ENCODE results near the gene RNPS1. TPM values are rescaled to one million over a fixed set of nuclear protein-coding genes. Genes with fewer than 3 reads are reported as not detected.
A peak's percentile ranks its signal among the peaks of the same experiment; 100 is the strongest.

The RNPS1 gene
- total and polyA plus RNA-seq, 9 of the 15 experiments (the other 6 are each of a cell fraction or from before 2014, with no cell fraction given), result 44.9 to 338 (median 202) TPM

GRCh38 chr16:2232094-2232990 lies 35.6 kb downstream of the RNPS1 start:
- Histone ChIP-seq H2AFZ (ENCODE audit: low read depth, low read length) (no peak overlapping the region), H3K36me3 (ENCODE audit: control insufficient read depth, insufficient read depth, low read length) (peaks cover 84% of the 10 kb centered on the region; the same call in 2 of the 3 replicates), H3K4me2 (ENCODE audit: insufficient read depth, low read length) (no peak overlapping the region), H3K4me1 (replicated peaks in 1 of 2; ENCODE audit: control insufficient read depth in 2 of 2, insufficient read depth in 2 of 2, low read length in 2 of 2) (peaks cover 0 to 60% of the 10 kb centered on the region in 2 experiments; a peak in 2 of 5 replicates), H3K9ac (ENCODE audit: insufficient read depth in 1 of 2, low read depth in 2 of 2, low read length in 2 of 2) (peak overlapping the region in 1 of 2 experiments; percentile 35; a peak in 1 of 4 replicates), H3K79me2 (ENCODE audit: control insufficient read depth, insufficient read depth, low read length) (peaks cover 14% of the 10 kb centered on the region), H3K9me1 (ENCODE audit: control insufficient read depth, insufficient read depth, low read length) (no peaks in the 10 kb centered on the region), H3K27ac (ENCODE audit: extremely low read depth, low read depth, low read length) (no peak overlapping the region), H3K9me3 (replicated peaks; ENCODE audit: control insufficient read depth, insufficient read depth, low read depth, low read length) (no peaks in the 10 kb centered on the region), H3K4me3 (no peak overlapping the region), H4K20me1 (replicated peaks; ENCODE audit: control insufficient read depth, insufficient read depth, low read length) (no peaks in the 10 kb centered on the region), H3K27me3 (ENCODE audit: control insufficient read depth in 2 of 2, insufficient read depth in 2 of 2, low read length in 2 of 2) (no peaks in the 10 kb centered on the region)
- ATAC-seq (no peak), FAIRE-seq (no peak), DNase-seq (ENCODE audit: extremely low read depth in 1 of 4, low spot score in 3 of 4) (no peak)
- ChIA-PET CTCF (ENCODE audit: low intra/inter-chr PET ratio) (no interaction called here), POLR2A (interaction anchor here (0.5 to 3.7 kb wide), 8 partner anchors 9 to 405 kb away, joined by 3 to 29 read pairs (median 3); partner anchors contain the start of genes E4F1, FAHD1 and PGP)
- intact Hi-C loops (cut with micrococcal nuclease), result no loop called here
- WGBS (ENCODE audit: insufficient coverage, low coverage, missing lambda C conversion rate), result 92% methylated on average over 33 of the region's 41 CpGs
- in situ Hi-C loops (cut with MboI), result no loop called here
- BruUV-seq (replicated peaks), result no TSS peak
- TF ChIP-seq RBM22 (IDR thresholded peaks at IDR 0.05; ENCODE audit: low read depth, low read length, poor library complexity, severe bottlenecking) (peak; percentile 74), ZKSCAN1 (IDR thresholded peaks at IDR 0.05; ENCODE audit: low read depth, low read length) (no peak), ZNF407 (IDR thresholded peaks at IDR 0.05; ENCODE audit: low read depth) (no peak), RBFOX2 (IDR thresholded peaks at IDR 0.05; ENCODE audit: low read depth, low read length) (peak; percentile 31; the same call in 1 of the 2 replicates), TAF15 (IDR thresholded peaks at IDR 0.05; ENCODE audit: low read depth, low read length) (no peak), DACH1 (IDR thresholded peaks at IDR 0.05; ENCODE audit: partially characterized antibody) (no peak), ZHX1 (conservative IDR thresholded peaks at IDR 0.05; ENCODE audit: low read length) (no peak), ZNF444 (CRISPR knock-in tag; IDR thresholded peaks at IDR 0.05) (no peak), POLR2G (IDR thresholded peaks at IDR 0.05; ENCODE audit: low read depth, low read length) (peak; percentile 53), SMAD3 (CRISPR knock-in tag; conservative IDR thresholded peaks at IDR 0.05) (no peak)

Data from K562 (cell line).